Activated B cell treated with CpG ODN at 0.5 μM for 24 hours (primary cell): ENCODE results near the gene APOBEC4. TPM values are rescaled to one million over a fixed set of nuclear protein-coding genes. Genes with fewer than 3 reads are reported as not detected.

Experiments used
- ATAC-seq: fragments of 200-7000 bp; cut with Tn5 transposase; one replicate; pipeline ENCODE4 v1.10.0; 2021; ENCODE audit warnings: low read depth, mild to moderate bottlenecking, moderate library complexity
- CTCF ChIA-PET: fragments of 350-600 bp; sonication (Branson Sonifier 250); formaldehyde crosslinking; loops from one replicate; lab custom pipeline; 2021; ENCODE audit warnings: antibody characterized with exemption; lab: Charles Lee
- POLR2A ChIA-PET: fragments of 350-600 bp; sonication (Branson Sonifier 250); formaldehyde crosslinking; loops from one replicate; lab custom pipeline; 2021; ENCODE audit warnings: antibody characterized with exemption; lab: Charles Lee
- DNase-seq: peaks from one replicate; pipeline ENCODE4 v3.0.0; 2022
- H3K27ac Mint-ChIP-seq: one replicate; pipeline ENCODE4 v1.8.0; 2020; ENCODE audit warnings: mixed read lengths
- H3K27me3 Mint-ChIP-seq: one replicate; pipeline ENCODE4 v1.8.0; 2021; ENCODE audit warnings: mixed read lengths
- H3K36me3 Mint-ChIP-seq: one replicate; pipeline ENCODE4 v1.8.0; 2021; ENCODE audit warnings: low read depth, mixed read lengths
- H3K4me1 Mint-ChIP-seq: one replicate; pipeline ENCODE4 v1.8.0; 2021; ENCODE audit warnings: mixed read lengths
- H3K4me3 Mint-ChIP-seq: one replicate; pipeline ENCODE4 v1.8.0; 2020; ENCODE audit warnings: mild to moderate bottlenecking, mixed read lengths
- H3K9me3 Mint-ChIP-seq: one replicate; pipeline ENCODE4 v1.8.0; 2020; ENCODE audit warnings: mixed read lengths
- intact Hi-C: fragments of 100-400 bp; cut with micrococcal nuclease; formaldehyde crosslinking; loops from one replicate; pipeline ENCODE4 v1.15.1; 2024
- total RNA-seq: library from RNA; stranded (reverse); gene quantifications from 2 replicates; pipeline ENCODE4 v1.2.3, GENCODE V29; 2022
- TF ChIP-seq, protein P1 (sequence below): fragments of 200-600 bp; IDR thresholded peaks from one replicate; pipeline ENCODE4 v1.8.0; 2022; ENCODE audit warnings: antibody characterized with exemption, mild to moderate bottlenecking

The APOBEC4 gene
- total RNA-seq, 1 donor from 2014 or later: not detected

DNA sequence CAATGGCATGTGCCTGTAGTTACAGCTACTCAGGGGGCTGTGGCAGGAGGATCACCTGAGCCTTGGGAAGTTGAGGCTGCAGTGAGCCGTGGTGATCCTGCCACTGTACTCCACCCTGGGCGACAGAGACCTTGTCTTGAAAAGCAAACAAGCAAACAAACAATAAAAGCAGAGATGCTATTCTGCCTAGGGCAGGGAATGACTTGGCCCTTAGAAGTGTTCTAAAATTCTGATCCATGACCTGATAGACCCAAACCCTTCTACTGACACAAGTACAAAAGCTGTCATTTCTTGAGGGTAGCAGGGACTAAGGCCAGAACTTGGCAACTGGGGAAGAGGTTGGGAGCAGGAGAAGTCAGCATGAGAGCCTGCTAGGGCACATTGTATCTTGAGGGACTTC is 47.2 kb downstream of the APOBEC4 start:
- Mint-ChIP-seq H3K27me3 (no peaks in the 10 kb centered on the region), H3K9me3 (no peaks in the 10 kb centered on the region), H3K4me3 (no peak overlapping the region), H3K27ac (peak overlapping the region; percentile 18), H3K4me1 (peaks cover 57% of the 10 kb centered on the region), H3K36me3 (no peaks in the 10 kb centered on the region)
- TF ChIP-seq, protein P1, sequence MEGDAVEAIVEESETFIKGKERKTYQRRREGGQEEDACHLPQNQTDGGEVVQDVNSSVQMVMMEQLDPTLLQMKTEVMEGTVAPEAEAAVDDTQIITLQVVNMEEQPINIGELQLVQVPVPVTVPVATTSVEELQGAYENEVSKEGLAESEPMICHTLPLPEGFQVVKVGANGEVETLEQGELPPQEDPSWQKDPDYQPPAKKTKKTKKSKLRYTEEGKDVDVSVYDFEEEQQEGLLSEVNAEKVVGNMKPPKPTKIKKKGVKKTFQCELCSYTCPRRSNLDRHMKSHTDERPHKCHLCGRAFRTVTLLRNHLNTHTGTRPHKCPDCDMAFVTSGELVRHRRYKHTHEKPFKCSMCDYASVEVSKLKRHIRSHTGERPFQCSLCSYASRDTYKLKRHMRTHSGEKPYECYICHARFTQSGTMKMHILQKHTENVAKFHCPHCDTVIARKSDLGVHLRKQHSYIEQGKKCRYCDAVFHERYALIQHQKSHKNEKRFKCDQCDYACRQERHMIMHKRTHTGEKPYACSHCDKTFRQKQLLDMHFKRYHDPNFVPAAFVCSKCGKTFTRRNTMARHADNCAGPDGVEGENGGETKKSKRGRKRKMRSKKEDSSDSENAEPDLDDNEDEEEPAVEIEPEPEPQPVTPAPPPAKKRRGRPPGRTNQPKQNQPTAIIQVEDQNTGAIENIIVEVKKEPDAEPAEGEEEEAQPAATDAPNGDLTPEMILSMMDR: no peak
- intact Hi-C loops: no loop called here
- POLR2A ChIA-PET: interaction anchor here (1.9 to 8.2 kb wide), 3 partner anchors 8 to 16 kb away, joined by 8 to 57 read pairs (median 19); partner anchors contain the start of gene NCF2
- CTCF ChIA-PET: no interaction called here
- ATAC-seq (no peak), DNase-seq (no peak)

DNA sequence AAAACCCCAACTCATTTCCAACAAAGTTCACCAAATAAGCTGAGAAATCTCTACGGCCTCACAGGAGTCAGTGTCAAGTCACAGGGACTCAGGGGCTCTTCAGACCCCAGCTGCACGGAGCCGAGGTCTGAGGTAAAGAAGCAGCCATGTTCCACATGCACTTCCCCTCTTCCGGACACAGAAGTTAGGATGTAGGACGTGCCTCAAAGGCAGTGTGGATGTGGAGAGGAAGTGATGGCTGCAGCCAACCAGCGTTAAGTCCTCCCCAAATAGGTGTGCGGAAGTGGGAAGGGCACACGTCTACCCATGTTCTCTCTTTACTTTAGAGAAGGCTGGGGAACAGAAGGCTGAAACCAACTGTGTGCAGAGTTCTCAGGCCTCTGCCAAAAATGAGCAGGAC is 48.3 kb downstream of the APOBEC4 start:
- ChIA-PET CTCF (no interaction called here), POLR2A (interaction anchor here (1.2 to 8.2 kb wide), 3 partner anchors 11 to 133 kb away, joined by 4 to 57 read pairs (median 19); partner anchors contain the start of genes NCF2 and SMG7)
- peak overlapping the region; percentile 79 for H3K27ac Mint-ChIP-seq
- no peaks in the 10 kb centered on the region for H3K36me3 Mint-ChIP-seq
- H3K27me3 Mint-ChIP-seq: no peaks in the 10 kb centered on the region
- H3K4me1 Mint-ChIP-seq: peaks cover 55% of the 10 kb centered on the region
- ATAC-seq: peak; percentile 32
- H3K9me3 Mint-ChIP-seq: no peaks in the 10 kb centered on the region
- TF ChIP-seq, protein P1: no peak
- peak overlapping the region; percentile 16 for H3K4me3 Mint-ChIP-seq
- DNase-seq: no peak
- intact Hi-C loops: no loop called here

DNA sequence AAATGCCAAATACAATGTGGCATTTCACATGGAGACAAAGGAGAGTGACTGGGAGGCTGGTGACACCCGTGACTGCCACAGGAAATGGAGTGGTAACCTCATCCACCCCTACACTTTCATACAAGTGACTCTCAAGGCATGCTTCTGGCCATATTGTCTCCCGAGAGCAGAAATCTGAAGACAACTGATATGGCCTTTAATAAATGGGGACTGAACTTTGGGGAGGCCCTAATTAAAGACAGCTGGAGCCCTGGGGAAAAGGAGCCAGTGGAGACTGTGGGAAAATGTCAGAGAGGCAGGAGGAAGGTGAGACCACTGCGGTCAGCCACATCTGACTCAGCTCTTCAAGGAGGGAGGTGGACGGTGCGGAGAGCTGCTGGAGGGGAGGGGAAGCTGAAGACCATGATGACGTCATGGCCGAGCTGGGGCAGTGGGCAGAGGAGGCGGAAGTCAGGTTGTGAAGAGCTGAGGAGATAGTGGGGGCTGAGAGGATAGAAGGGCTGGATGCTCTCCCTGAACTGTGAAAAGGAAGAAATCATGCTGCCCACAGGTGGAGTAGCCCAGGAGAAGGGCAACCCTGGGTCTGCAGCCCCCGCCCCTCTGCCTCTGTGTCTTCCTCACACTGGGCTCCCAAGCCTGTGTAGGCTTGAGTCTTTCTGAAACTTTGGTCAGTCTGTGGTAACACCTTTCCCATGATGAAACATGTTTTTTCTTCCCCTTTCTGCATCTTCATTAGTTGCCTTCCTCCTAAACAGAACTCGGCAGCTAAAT is 48.9 kb downstream of the APOBEC4 start:
- ATAC-seq: peak; percentile 46
- TF ChIP-seq, protein P1: no peak
- H3K27me3 Mint-ChIP-seq: no peaks in the 10 kb centered on the region

DNA sequence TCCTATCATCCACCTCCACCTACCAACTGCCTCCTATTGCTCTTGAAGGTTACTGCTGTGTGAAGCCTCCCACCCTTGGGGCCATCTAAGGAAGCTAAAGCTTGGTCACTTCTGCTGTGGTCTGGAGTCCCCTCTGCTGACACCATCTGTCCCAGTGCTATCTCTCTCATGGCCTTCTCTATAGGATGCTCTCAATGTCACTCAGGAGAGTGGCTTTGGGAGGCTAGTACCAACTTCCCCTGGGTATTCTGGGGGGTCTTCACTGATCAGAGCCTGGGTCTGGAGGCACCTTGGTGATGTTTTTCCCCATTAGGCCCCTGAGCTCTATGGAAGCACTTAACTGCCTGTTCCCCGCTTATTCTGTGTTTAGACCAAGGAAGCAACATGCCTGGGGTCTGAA is 50.6 kb downstream of the APOBEC4 start:
- TF ChIP-seq, protein P1: no peak
- Mint-ChIP-seq H3K9me3 (no peaks in the 10 kb centered on the region), H3K4me1 (peaks cover 40% of the 10 kb centered on the region), H3K27me3 (no peaks in the 10 kb centered on the region), H3K27ac (no peak overlapping the region), H3K4me3 (no peak overlapping the region), H3K36me3 (no peaks in the 10 kb centered on the region)
- CTCF ChIA-PET: interaction anchor here (1.1 kb wide), 1 partner anchor 9 kb away, joined by 3 read pairs; no protein-coding TSS in a partner anchor
- intact Hi-C loops: no loop called here
- ATAC-seq: no peak
- no peak for DNase-seq
- POLR2A ChIA-PET: interaction anchor here (8.2 kb wide), 1 partner anchor 13 kb away, joined by 57 read pairs; the partner anchor contains the start of gene NCF2

More for the DNA sequence above, 48.9 kb downstream of the APOBEC4 start:
- H3K36me3 Mint-ChIP-seq: no peaks in the 10 kb centered on the region
- peak overlapping the region; percentile 36 for H3K4me3 Mint-ChIP-seq
- peak overlapping the region; percentile 79 for H3K27ac Mint-ChIP-seq
- no peaks in the 10 kb centered on the region for H3K9me3 Mint-ChIP-seq
- ChIA-PET POLR2A (interaction anchor here (1.2 to 8.2 kb wide), 3 partner anchors 11 to 132 kb away, joined by 4 to 57 read pairs (median 19); partner anchors contain the start of genes NCF2 and SMG7), CTCF (no interaction called here)
- DNase-seq: no peak
- intact Hi-C loops: no loop called here
- peaks cover 50% of the 10 kb centered on the region for H3K4me1 Mint-ChIP-seq

DNA sequence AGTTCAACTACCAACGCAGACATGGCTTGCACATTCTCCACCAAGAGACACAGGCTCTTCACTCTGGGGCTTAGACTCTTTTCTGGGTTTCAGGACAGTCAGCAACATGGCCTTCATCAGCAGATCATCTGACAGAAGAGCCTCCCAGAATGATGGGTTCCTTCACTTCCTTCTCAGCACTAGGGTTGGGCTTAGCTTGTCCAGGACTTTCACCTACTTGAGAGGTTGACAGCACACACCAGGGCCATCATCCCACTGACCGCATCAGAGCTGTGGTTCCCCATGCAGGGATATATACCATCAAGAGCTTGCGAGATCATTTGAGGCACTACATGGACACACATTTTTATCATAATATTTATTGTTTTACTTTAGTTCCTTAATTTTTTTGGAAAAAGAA is 52.5 kb downstream of the APOBEC4 start:
- ChIA-PET CTCF (interaction anchor here (1.4 kb wide), 1 partner anchor 22 kb away, joined by 3 read pairs; no protein-coding TSS in a partner anchor), POLR2A (interaction anchor here (8.2 kb wide), 1 partner anchor 11 kb away, joined by 57 read pairs; the partner anchor contains the start of gene NCF2)
- Mint-ChIP-seq H3K9me3 (no peaks in the 10 kb centered on the region), H3K4me3 (no peak overlapping the region), H3K27ac (no peak overlapping the region), H3K36me3 (no peaks in the 10 kb centered on the region), H3K4me1 (peaks cover 29% of the 10 kb centered on the region), H3K27me3 (no peaks in the 10 kb centered on the region)
- intact Hi-C loops: no loop called here
- no peak for DNase-seq
- TF ChIP-seq, protein P1: no peak
- ATAC-seq: no peak
